ENCODE data around the gene SIVA1. TPM values are rescaled to one million over a fixed set of nuclear protein-coding genes. Genes with fewer than 3 reads are reported as not detected.

The SIVA1 gene
- total and polyA plus RNA-seq, 2 of the 4 experiments (the other 2 are of a cell fraction), result 166 to 184 TPM

- H3K4me2 ChIP-seq (ENCODE audit: low read depth, low read length), result no peak overlapping the region
- peaks cover under 1% of the 10 kb centered on the region; the same call in 1 of the 2 replicates for H3K36me3 ChIP-seq (ENCODE audit: control insufficient read depth, insufficient read depth, low read length)
- H3K4ac ChIP-seq (ENCODE audit: low read depth, low read length), result no peak overlapping the region
- H2BK120ac ChIP-seq (ENCODE audit: low read depth, low read length), result no peak overlapping the region
- no peak overlapping the region for H2AK9ac ChIP-seq (replicated peaks; ENCODE audit: low read depth, low read length, poor library complexity)
- DNase-seq, result no peak
- peaks cover 17% of the 10 kb centered on the region for H4K20me1 ChIP-seq (ENCODE audit: insufficient read depth, low read length)
- H3K4me3 ChIP-seq (ENCODE audit: insufficient read depth, low read depth, low read length), result no peak overlapping the region
- ChIA-PET POLR2A (ENCODE audit: unreplicated experiment) (no interaction called here), CTCF (no interaction called here)
- H3K79me1 ChIP-seq (ENCODE audit: low read depth in 1 of 2, low read length in 2 of 2), result peaks cover 5 to 16% of the 10 kb centered on the region in 2 experiments; a peak in 2 of 4 replicates
- BruUV-seq (replicated peaks), result no TSS peak
- no peak overlapping the region for H4K8ac ChIP-seq (ENCODE audit: low read depth in 2 of 2, low read length in 2 of 2)
- in situ Hi-C loops (cut with MboI; ENCODE audit: low sequenced_read_pairs), result no loop called here
- H2AFZ ChIP-seq (replicated peaks; ENCODE audit: low read length, poor library complexity), result peak overlapping the region; percentile 21
- H3K9me1 ChIP-seq (ENCODE audit: insufficient read depth, low read length), result no peaks in the 10 kb centered on the region
- no peak overlapping the region for H3K27ac ChIP-seq (ENCODE audit: insufficient read depth, low read length)
- no peak overlapping the region for H3K18ac ChIP-seq (ENCODE audit: low read depth, low read length)
- H3K4me1 ChIP-seq (ENCODE audit: control insufficient read depth, insufficient read depth, low read length), result peaks cover 19% of the 10 kb centered on the region
- no peaks in the 10 kb centered on the region for H3K9me3 ChIP-seq (ENCODE audit: control insufficient read depth, insufficient read depth, low read length)
- WGBS, 2 experiments (ENCODE audit: extremely low coverage in 2 of 2, insufficient read length in 1 of 2), result 68% methylated on average over 11 of the region's 21 CpGs; no CpG with 5 or more reads in 1 of the 2 experiments
- H2BK5ac ChIP-seq (ENCODE audit: low read depth, low read length, poor library complexity, severe bottlenecking), result no peak overlapping the region
- H3K27me3 ChIP-seq (ENCODE audit: control insufficient read depth, insufficient read depth, low read length), result no peaks in the 10 kb centered on the region; the same call in 1 of the 2 replicates
- H3K56ac ChIP-seq (ENCODE audit: extremely low read depth, insufficient read depth, low read length), result no peak overlapping the region; the same call in 1 of the 2 replicates
- intact Hi-C loops (cut with micrococcal nuclease), result no loop called here
- H3K23ac ChIP-seq (ENCODE audit: low read depth, low read length), result no peak overlapping the region
- H2BK20ac ChIP-seq (ENCODE audit: low read depth, low read length), result no peak overlapping the region
- dilution Hi-C loops (cut with HindIII; ENCODE audit: low sequenced_read_pairs, unreplicated experiment), result no loop called here
- no peak overlapping the region for H2BK15ac ChIP-seq (ENCODE audit: low read depth, low read length)
- H2AK5ac ChIP-seq (ENCODE audit: low read depth, low read length), result no peak overlapping the region; the same call in 1 of the 2 replicates
- no peak overlapping the region for H4K91ac ChIP-seq (ENCODE audit: insufficient read depth, low read depth, low read length)
- H3K9ac ChIP-seq (ENCODE audit: low read depth, low read length), result no peak overlapping the region
- no peak overlapping the region for H4K5ac ChIP-seq (ENCODE audit: low read depth, low read length)
- no peak for ATAC-seq (ENCODE audit: low read depth)
- H3K14ac ChIP-seq (replicated peaks; ENCODE audit: low read depth, low read length), result no peak overlapping the region
- no peak for TF ChIP-seq CHD1 (IDR thresholded peaks at IDR 0.05; ENCODE audit: low read depth, low read length)
- no peak for TF ChIP-seq MXI1 (IDR thresholded peaks at IDR 0.05; ENCODE audit: borderline replicate concordance, low read depth, low read length)
- TF ChIP-seq NFE2L2 (IDR thresholded peaks at IDR 0.05; ENCODE audit: low read depth, low read length), result no peak
- no peak for TF ChIP-seq CEBPB (IDR thresholded peaks at IDR 0.05; ENCODE audit: low read depth, low read length)
- no peak for TF ChIP-seq SMC3 (IDR thresholded peaks at IDR 0.05; ENCODE audit: low read depth, low read length)
- no peak for TF ChIP-seq MAFK (IDR thresholded peaks at IDR 0.05; ENCODE audit: low read depth, low read length)
- no peak for TF ChIP-seq ELK1 (IDR thresholded peaks at IDR 0.05; ENCODE audit: borderline replicate concordance, low read depth, low read length)
- no peak for TF ChIP-seq FOS (IDR thresholded peaks at IDR 0.05; ENCODE audit: low read depth, low read length)
- TF ChIP-seq RAD21 (IDR thresholded peaks at IDR 0.05; ENCODE audit: low read length), result no peak
- no peak for TF ChIP-seq POLR2A (IDR thresholded peaks at IDR 0.05; ENCODE audit: low read depth, low read length)
- TF ChIP-seq BHLHE40 (IDR thresholded peaks at IDR 0.05; ENCODE audit: low read depth, low read length), result no peak
- no peak for TF ChIP-seq RFX5 (IDR thresholded peaks at IDR 0.05; ENCODE audit: low read depth, low read length)
- TF ChIP-seq CTCF (conservative IDR thresholded peaks at IDR 0.05; ENCODE audit: low read depth, low read length), result no peak
- no peak for TF ChIP-seq RCOR1 (IDR thresholded peaks at IDR 0.05; ENCODE audit: insufficient replicate concordance, low read length)
- TF ChIP-seq USF2 (IDR thresholded peaks at IDR 0.05; ENCODE audit: low read depth, low read length), result no peak
Observed at GRCh38 chr14:104726600-104727451, 26.1 kb upstream of the SIVA1 start.
